ENCODE measurements around the gene RSPH1. TPM values are rescaled to one million over a fixed set of nuclear protein-coding genes. Genes with fewer than 3 reads are reported as not detected.

The RSPH1 gene
- total RNA-seq, 2 experiments from 2014 or later: 0.34 to 0.38 TPM

DNA sequence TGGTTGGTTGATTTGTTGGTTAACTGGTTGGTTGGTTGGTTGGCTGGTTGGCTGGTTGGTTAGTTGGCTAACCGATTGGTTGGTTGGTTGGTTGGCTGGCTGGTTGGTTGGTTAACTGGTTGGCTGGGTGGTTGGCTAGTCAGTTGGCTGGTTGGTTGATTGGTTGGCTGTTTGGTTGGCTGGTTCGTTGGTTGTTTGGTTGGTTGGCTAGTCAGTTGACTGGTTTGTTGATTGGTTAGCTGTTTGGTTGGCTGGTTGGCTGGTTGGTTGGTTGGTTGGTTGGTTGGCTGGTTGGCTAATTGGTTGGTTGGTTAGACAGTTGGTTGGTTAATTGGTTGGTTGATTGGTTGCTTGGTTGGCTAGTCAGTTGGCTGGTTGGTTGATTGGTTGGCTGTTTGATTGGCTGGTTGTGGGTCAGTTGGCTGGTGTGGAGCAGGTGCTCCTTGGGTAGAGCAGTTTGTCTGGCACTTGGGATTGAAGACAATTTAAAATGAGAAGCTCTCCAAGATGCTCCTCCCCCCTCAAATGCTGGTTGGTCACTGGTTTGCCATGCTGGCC is 6.9 kb downstream of the RSPH1 start:
- intact Hi-C loops (cut with DNase I, micrococcal nuclease): loop anchor here in 1 of 2 experiments (1.0 kb wide), 1 partner anchor 24 kb away; no protein-coding TSS in a partner anchor
- H3K9me3 ChIP-seq (ENCODE audit: control insufficient read depth in 1 of 2, insufficient read depth in 1 of 2, low read length in 2 of 2): peaks cover 0 to 6% of the 10 kb centered on the region in 2 experiments
- ATAC-seq (ENCODE audit: poor library complexity): no peak
- no peaks in the 10 kb centered on the region for H3K36me3 ChIP-seq (ENCODE audit: insufficient read depth, low read length)
- no peaks in the 10 kb centered on the region for H3K36me3 Mint-ChIP-seq (ENCODE audit: low read depth)
- no peak overlapping the region for H3K4me3 ChIP-seq (ENCODE audit: low read length)
- ChIA-PET POLR2A (no interaction called here), CTCF (no interaction called here)
- H3K4me3 Mint-ChIP-seq: no peak overlapping the region
- H3K27ac ChIP-seq (ENCODE audit: low read depth in 1 of 2, low read length in 2 of 2): no peak overlapping the region
- no peaks in the 10 kb centered on the region for H3K27me3 ChIP-seq (ENCODE audit: control insufficient read depth in 1 of 2, insufficient read depth in 2 of 2, low read length in 2 of 2)
- TF ChIP-seq, protein P1, sequence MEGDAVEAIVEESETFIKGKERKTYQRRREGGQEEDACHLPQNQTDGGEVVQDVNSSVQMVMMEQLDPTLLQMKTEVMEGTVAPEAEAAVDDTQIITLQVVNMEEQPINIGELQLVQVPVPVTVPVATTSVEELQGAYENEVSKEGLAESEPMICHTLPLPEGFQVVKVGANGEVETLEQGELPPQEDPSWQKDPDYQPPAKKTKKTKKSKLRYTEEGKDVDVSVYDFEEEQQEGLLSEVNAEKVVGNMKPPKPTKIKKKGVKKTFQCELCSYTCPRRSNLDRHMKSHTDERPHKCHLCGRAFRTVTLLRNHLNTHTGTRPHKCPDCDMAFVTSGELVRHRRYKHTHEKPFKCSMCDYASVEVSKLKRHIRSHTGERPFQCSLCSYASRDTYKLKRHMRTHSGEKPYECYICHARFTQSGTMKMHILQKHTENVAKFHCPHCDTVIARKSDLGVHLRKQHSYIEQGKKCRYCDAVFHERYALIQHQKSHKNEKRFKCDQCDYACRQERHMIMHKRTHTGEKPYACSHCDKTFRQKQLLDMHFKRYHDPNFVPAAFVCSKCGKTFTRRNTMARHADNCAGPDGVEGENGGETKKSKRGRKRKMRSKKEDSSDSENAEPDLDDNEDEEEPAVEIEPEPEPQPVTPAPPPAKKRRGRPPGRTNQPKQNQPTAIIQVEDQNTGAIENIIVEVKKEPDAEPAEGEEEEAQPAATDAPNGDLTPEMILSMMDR (IDR thresholded peaks at IDR 0.05): no peak
- peaks cover 13% of the 10 kb centered on the region for H3K27me3 Mint-ChIP-seq
- H3K9me3 Mint-ChIP-seq: no peaks in the 10 kb centered on the region
- H3K4me1 Mint-ChIP-seq (ENCODE audit: low read depth): peaks cover 6% of the 10 kb centered on the region
- no peak overlapping the region for H3K27ac Mint-ChIP-seq
- DNase-seq: no peak
- peaks cover 3% of the 10 kb centered on the region for H3K4me1 ChIP-seq (ENCODE audit: insufficient read depth, low read length)

DNA sequence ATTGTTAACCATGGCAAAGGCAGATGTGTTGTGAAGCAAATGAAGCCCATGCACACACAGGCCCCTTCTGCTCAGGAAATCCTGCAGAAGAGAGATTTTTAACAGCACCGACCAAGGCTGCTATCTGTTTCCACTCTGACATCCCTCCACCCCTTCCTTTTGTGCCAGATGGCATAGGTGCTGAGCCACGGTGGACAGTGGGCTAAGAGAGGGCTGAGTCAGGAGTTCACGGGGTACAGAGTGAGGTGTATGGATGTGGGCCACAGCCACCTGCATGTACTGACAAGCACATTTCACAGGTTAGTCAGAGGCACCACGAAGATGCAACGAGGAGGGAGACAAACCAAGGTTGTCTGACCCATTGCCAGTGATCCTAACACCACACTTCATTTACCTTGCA is 9.5 kb downstream of the RSPH1 start:
- Mint-ChIP-seq H3K9me3 (no peaks in the 10 kb centered on the region), H3K27me3 (peaks cover 13% of the 10 kb centered on the region), H3K4me1 (ENCODE audit: low read depth) (no peaks in the 10 kb centered on the region), H3K4me3 (no peak overlapping the region), H3K27ac (no peak overlapping the region), H3K36me3 (ENCODE audit: low read depth) (no peaks in the 10 kb centered on the region)
- ChIA-PET POLR2A (no interaction called here), CTCF (interaction anchor here (1.7 kb wide), 1 partner anchor 8 kb away, joined by 6 read pairs; no protein-coding TSS in a partner anchor)
- H3K27me3 ChIP-seq (ENCODE audit: control insufficient read depth in 1 of 2, insufficient read depth in 2 of 2, low read length in 2 of 2): no peaks in the 10 kb centered on the region
- no peaks in the 10 kb centered on the region for H3K36me3 ChIP-seq (ENCODE audit: insufficient read depth, low read length)
- TF ChIP-seq, protein P1 (IDR thresholded peaks at IDR 0.05): no peak
- intact Hi-C loops (cut with DNase I, micrococcal nuclease): no loop called here
- peaks cover 0 to 6% of the 10 kb centered on the region in 2 experiments for H3K9me3 ChIP-seq (ENCODE audit: control insufficient read depth in 1 of 2, insufficient read depth in 1 of 2, low read length in 2 of 2)
- DNase-seq: no peak
- no peak overlapping the region for H3K4me3 ChIP-seq (ENCODE audit: low read length)
- H3K4me1 ChIP-seq (ENCODE audit: insufficient read depth, low read length): no peaks in the 10 kb centered on the region
- H3K27ac ChIP-seq (ENCODE audit: low read depth in 1 of 2, low read length in 2 of 2): no peak overlapping the region
- ATAC-seq (ENCODE audit: poor library complexity): no peak

DNA sequence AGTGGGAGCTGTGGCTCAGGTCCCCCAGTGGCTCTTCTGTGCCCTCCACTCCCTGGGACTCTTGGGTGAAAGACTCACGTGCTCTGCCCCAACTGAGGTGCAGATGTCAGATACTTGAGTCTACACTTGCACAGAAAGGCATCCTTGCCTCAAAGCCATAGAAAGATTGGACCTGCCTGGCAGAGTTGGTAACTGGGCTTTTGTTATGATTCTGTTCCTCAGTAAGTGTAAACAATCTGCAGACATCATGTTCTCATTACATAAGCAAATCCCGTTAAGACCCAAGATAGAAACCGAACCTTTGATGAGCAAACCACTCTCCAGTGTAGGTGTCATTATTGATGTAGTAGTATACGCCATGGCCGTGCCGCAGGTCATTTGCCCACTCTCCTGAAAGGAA is 10.0 kb downstream of the RSPH1 start:
- no peaks in the 10 kb centered on the region for H3K36me3 Mint-ChIP-seq (ENCODE audit: low read depth)
- TF ChIP-seq, protein P1 (IDR thresholded peaks at IDR 0.05): no peak

More for the DNA sequence above, 10.0 kb downstream of the RSPH1 start:
- Histone ChIP-seq H3K27me3 (ENCODE audit: control insufficient read depth in 1 of 2, insufficient read depth in 2 of 2, low read length in 2 of 2) (no peaks in the 10 kb centered on the region), H3K36me3 (ENCODE audit: insufficient read depth, low read length) (no peaks in the 10 kb centered on the region), H3K9me3 (ENCODE audit: control insufficient read depth in 1 of 2, insufficient read depth in 1 of 2, low read length in 2 of 2) (peaks cover 0 to 6% of the 10 kb centered on the region in 2 experiments), H3K4me3 (ENCODE audit: low read length) (no peak overlapping the region), H3K4me1 (ENCODE audit: insufficient read depth, low read length) (no peaks in the 10 kb centered on the region), H3K27ac (ENCODE audit: low read depth in 1 of 2, low read length in 2 of 2) (no peak overlapping the region)
- POLR2A ChIA-PET: no interaction called here
- no peak overlapping the region for H3K27ac Mint-ChIP-seq
- H3K27me3 Mint-ChIP-seq: peaks cover 13% of the 10 kb centered on the region
- CTCF ChIA-PET: no interaction called here
- no peak for DNase-seq
- H3K9me3 Mint-ChIP-seq: no peaks in the 10 kb centered on the region
- H3K4me1 Mint-ChIP-seq (ENCODE audit: low read depth): no peaks in the 10 kb centered on the region
- intact Hi-C loops (cut with DNase I, micrococcal nuclease): no loop called here
- H3K4me3 Mint-ChIP-seq: no peak overlapping the region
- no peak for ATAC-seq (ENCODE audit: poor library complexity)

All from CD4-positive, alpha-beta T cell (primary cell).